ENCODE data around the gene PSMD12. TPM values are rescaled to one million over a fixed set of nuclear protein-coding genes. Genes with fewer than 3 reads are reported as not detected.

The PSMD12 gene
- 10 to 100 TPM; 23.6 to 52.4 (median 24.4) TPM for total RNA-seq

GRCh38 chr17:67366193-67367157 is at the start of gene PSMD12:
PSMD12 (minus strand) TSS chr17:67366577; CDS start chr17:67366519, 58 bp downstream.
- TF ChIP-seq CTCF (IDR thresholded peaks at IDR 0.05), result no peak
- ATAC-seq (ENCODE audit: low FRiP score) (peak; percentile 95), DNase-seq (ENCODE audit: low spot score) (peak; percentile 75)

- ATAC-seq (ENCODE audit: low FRiP score), result no peak
Measured at GRCh38 chr17:67415291-67415690, 48.9 kb upstream of the PSMD12 start.

DNA sequence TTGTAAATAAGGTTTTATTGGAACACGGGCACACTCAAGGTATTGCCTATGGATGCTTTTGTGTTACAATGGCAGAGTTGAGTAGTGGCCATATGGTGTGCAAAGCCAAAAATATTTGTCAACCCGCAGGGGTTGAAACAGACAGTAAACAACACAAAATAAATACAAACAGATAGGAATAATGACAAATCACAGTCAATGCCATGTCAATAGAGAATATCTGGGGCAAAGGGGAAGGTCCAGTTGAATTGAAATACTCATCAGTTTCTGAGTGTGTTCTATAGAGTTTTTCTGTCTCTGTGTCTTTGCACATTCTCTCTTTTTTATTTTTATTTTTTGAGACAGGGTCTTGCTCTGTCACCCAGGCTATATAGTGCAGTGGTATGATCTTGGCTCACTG is 48.2 kb upstream of the PSMD12 start:
- no peak for DNase-seq (ENCODE audit: low spot score)
- ATAC-seq (ENCODE audit: low FRiP score), result no peak
- no peak for TF ChIP-seq CTCF (IDR thresholded peaks at IDR 0.05)

More at GRCh38 chr17:67415291-67415690, 48.9 kb upstream of the PSMD12 start:
- TF ChIP-seq CTCF (IDR thresholded peaks at IDR 0.05), result no peak
- DNase-seq (ENCODE audit: low spot score), result no peak

- DNase-seq (ENCODE audit: low spot score), result no peak
- ATAC-seq (ENCODE audit: low FRiP score), result no peak
Measured at GRCh38 chr17:67414130-67414529, 47.8 kb upstream of the PSMD12 start.

DNA sequence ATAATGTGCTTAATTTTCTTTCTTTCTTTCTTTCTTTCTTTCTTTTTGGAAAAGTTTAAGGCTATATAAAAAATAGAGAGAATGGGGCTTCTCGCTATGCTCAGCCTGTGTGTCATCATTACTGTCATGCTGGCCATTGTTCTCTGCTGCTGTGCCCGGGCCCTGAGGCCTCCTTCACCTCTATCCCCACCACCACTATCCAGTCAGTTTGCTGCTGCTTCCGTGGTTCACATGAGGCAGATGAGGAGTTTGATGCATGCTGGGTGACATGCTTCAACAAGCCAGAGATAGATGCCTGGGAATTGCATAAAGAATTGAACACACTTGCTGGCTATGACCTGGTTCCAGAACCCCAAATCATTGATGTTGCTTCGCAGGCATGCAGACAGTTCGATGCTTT is 47.0 kb upstream of the PSMD12 start:
- DNase-seq (ENCODE audit: low spot score), result no peak
- ATAC-seq (ENCODE audit: low FRiP score), result no peak
- no peak for TF ChIP-seq CTCF (IDR thresholded peaks at IDR 0.05)

More at GRCh38 chr17:67414130-67414529, 47.8 kb upstream of the PSMD12 start:
- TF ChIP-seq CTCF (IDR thresholded peaks at IDR 0.05), result no peak

- ATAC-seq (ENCODE audit: low FRiP score) (no peak), DNase-seq (ENCODE audit: low spot score) (no peak)
- TF ChIP-seq CTCF (IDR thresholded peaks at IDR 0.05), result no peak
Measured at GRCh38 chr17:67412941-67413340, 46.6 kb upstream of the PSMD12 start.

- no peak for TF ChIP-seq CTCF (IDR thresholded peaks at IDR 0.05)
- ATAC-seq (ENCODE audit: low FRiP score) (no peak), DNase-seq (ENCODE audit: low spot score) (no peak)
Measured at GRCh38 chr17:67412032-67412431, 45.7 kb upstream of the PSMD12 start.

Measured in omental fat pad (tissue), 4 donors.